Measurements from ENCODE around the gene MSI2. TPM values are rescaled to one million over a fixed set of nuclear protein-coding genes. Genes with fewer than 3 reads are reported as not detected.

MSI2 gene
- total RNA-seq, 2 donors from 2014 or later = 54.1 to 74.8 TPM

DNA sequence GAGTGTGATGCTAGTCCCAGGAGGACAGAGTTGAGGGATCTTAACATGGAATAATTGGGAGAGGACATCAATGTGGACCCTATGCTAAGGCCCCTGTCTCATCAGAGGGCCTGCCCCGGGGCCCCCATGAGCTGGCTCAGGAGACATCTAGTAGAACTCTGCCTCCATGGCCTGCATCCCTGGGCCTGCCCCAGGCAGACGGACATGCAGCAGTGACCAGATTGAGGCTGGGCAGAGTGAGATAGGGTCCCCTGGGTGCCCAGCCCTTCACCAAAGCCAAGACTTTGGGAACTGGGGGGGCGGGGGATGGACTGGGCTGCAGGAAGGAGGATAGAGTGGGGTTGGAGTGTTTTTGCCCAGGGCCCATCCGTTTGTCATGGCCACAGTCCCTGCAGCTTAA, 373.6 kb downstream of the MSI2 start:
- no peaks in the 10 kb centered on the region for H3K9me3 Mint-ChIP-seq
- ATAC-seq (no peak), DNase-seq (ENCODE audit: low spot score in 2 of 2) (no peak)
- peaks cover 15 to 21% of the 10 kb centered on the region in 2 donors for H3K36me3 Mint-ChIP-seq
- no peak overlapping the region for H3K27ac Mint-ChIP-seq

DNA sequence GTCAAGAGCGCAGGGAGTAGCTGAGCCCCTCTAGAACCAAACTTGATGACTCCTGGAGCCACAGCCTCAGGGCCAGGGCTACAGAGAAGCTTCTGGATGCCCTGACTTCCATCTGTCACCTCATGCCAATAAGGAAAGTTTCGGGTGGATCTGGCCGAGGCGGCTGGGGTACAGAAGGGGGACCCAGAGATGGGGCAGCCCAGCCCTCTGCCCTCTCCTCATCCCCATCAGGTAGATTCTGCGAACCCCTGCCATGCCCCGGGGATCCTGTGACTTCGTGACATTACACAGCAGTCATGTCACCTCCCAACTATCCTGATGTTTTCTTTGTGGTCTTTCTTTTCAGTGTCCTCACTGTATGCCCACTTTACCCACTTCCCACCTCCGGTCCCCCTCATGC, 374.4 kb downstream of the MSI2 start:
- ATAC-seq (no peak), DNase-seq (ENCODE audit: low spot score in 2 of 2) (no peak)
- Mint-ChIP-seq H3K9me3 (no peaks in the 10 kb centered on the region), H3K36me3 (peaks cover 15 to 21% of the 10 kb centered on the region in 2 donors), H3K27ac (peak overlapping the region in 1 of 2 donors; percentile 12)

DNA sequence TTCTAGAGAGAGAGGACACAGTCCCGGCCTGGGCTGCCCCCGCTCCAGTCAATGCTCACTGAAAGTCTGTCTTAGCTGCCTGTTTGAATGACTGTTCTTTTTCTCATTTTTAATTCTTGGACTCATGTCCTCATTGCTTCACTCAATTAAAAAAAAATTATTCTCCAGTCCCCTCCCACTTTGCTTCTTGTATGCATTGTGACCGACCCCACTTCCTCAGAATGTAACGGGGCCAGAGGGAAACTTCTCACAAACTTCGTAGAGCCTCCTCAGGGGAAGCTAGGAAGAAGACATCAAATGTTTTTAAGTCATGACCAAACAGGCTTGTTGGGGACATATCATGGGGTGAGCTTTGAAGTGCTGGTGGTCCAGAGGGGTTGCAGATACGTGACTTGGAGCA, 375.5 kb downstream of the MSI2 start:
- no peak overlapping the region for H3K27ac Mint-ChIP-seq

DNA sequence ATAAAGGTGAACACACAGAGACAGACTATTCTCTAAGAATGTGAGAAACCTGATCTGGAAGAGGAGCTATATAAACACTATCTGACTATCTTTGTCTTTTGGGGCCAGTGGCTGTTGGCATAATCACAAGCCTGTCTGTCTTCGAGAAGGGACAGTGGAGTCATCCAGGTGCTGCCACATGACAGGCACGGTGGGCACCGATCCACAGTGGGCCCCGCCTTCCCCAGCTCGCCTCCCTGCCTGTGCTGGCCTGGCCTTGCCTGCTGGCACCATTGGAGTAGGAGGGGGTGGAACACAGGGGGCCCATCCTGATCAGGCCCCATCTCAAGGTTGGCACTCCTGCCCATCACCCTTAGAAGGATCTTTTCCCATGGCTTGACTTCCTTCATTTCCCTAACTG, 376.0 kb downstream of the MSI2 start:
- Mint-ChIP-seq H3K36me3 (peaks cover 15 to 21% of the 10 kb centered on the region in 2 donors), H3K9me3 (no peaks in the 10 kb centered on the region), H3K27ac (peak overlapping the region in 1 of 2 donors; percentile 54)
- no peak for ATAC-seq
- no peak for DNase-seq (ENCODE audit: low spot score in 2 of 2)

More for the DNA sequence above, 375.5 kb downstream of the MSI2 start:
- peaks cover 15 to 21% of the 10 kb centered on the region in 2 donors for H3K36me3 Mint-ChIP-seq
- ATAC-seq = no peak
- H3K9me3 Mint-ChIP-seq = no peaks in the 10 kb centered on the region
- no peak for DNase-seq (ENCODE audit: low spot score in 2 of 2)

DNA sequence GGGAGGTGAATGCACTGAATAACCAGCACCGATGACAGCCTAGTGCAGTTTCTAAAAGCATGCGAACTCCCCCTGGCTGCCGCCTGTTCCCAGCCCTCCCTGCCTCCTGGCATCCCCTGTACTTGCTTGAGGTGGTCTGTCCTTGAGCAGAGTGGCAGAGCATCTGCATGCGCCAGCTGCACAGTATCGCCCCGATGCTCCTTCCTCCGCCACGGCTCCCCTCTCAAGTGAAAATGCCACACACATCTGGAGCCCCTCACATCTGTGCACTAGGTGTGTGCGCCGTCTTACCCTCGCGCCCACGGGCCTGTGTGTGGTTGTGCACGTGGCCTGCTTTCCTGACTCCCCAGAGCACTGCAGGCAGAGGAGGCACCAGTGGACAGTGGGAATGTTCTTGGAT, 376.9 kb downstream of the MSI2 start:
- Mint-ChIP-seq H3K36me3 (peaks cover 15 to 21% of the 10 kb centered on the region in 2 donors), H3K9me3 (no peaks in the 10 kb centered on the region), H3K27ac (no peak overlapping the region)
- no peak for DNase-seq (ENCODE audit: low spot score in 2 of 2)
- ATAC-seq = no peak

DNA sequence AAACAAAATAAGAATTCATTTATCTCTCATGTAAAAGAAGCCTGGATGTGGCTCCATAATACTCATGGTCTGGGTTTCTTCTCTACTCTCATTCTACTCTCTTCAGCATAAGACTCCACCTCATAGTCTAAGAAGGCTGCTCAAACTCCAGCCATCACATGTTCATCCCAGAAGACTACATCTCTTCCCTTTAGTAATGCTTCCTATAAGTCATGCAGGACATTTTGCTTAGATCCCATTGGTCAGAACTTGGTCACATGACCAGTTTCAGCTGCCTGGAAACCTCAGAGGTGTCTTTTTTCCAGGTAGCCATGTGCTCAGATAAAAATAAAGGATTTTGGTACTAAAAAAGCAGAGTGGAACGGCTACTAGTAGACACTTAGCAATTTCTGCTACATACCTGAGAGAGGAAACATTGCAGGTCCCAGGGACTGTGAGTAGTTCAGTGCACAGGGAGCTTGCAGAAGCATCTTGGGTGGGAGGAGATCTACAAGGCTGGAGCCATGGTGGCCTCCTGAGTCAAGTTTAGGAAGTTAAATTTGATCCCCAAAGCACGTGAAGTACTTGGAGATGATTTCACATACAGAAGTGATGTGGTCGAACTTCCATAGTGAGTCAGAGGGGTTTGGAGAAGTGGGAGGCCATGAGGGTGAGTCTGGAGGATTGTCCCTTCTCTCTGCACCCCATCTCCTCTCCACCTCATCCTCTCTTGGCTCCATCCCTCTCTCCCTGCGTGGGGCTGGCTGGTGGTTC, 378.6 kb downstream of the MSI2 start:
- Mint-ChIP-seq H3K9me3 (no peaks in the 10 kb centered on the region), H3K36me3 (peaks cover 15 to 21% of the 10 kb centered on the region in 2 donors), H3K27ac (peak overlapping the region in 1 of 2 donors; percentile 77)
- no peak for DNase-seq (ENCODE audit: low spot score in 2 of 2)
- ATAC-seq = no peak

DNA sequence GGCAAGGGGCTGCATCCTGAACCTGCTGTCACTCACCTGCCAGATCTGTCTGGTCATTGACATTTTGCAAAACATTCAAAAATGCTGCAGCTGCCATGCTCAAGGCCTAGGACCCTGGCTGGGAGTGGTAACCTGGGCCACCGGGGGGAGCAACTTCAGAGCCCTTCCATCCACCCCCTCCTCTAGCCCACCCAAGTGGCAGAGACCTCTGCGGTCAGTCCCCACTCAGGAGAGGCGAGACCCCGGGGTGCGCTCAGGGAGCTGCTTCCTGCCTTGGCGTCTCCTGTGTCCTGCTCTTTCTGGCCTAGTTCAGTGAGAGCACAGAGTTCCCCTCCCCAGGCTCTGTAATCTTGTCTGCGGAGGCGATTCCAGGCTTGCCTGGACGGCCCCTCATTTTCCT, 380.0 kb downstream of the MSI2 start:
- H3K9me3 Mint-ChIP-seq = no peaks in the 10 kb centered on the region
- H3K27ac Mint-ChIP-seq = peak overlapping the region; percentile 30 to 88
- ATAC-seq (no peak), DNase-seq (ENCODE audit: low spot score in 2 of 2) (no peak)
- peaks cover 15 to 21% of the 10 kb centered on the region in 2 donors for H3K36me3 Mint-ChIP-seq

DNA sequence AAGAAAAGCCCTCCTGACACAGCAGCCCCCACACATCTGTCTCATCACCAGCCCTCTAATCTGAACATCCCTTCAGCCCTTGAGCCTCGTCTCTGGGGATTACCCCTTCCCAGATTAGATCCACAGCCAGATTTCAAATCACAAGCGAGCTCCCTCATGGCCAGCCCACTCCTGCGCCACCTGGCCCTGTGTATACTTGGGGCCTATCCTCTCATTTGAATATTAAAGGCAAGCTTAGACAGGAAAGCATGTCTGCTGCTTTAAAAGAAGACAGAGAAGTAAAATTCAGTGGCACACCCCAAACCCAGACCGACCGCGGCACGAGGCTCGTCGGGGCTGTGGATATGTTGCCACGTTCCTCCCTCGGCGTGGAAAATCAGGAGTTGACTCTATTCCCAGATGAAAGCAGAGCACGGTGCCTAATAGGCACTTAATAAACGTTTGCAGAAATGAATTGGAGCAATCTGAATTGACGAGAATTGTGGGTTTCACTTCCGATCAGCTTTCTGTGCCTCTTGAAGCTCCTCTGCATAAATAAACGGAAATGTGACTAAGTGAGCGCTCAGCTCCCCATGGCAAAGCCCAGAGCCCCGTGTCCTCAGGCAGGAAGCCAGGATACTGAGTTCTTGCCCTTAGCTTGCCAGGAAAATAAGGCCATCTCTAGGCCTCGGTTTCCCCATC, 380.8 kb downstream of the MSI2 start:
- Mint-ChIP-seq H3K27ac (peak overlapping the region; percentile 30 to 88), H3K9me3 (no peaks in the 10 kb centered on the region), H3K36me3 (peaks cover 15% of the 10 kb centered on the region in 2 donors)
- no peak for ATAC-seq
- no peak for DNase-seq (ENCODE audit: low spot score in 2 of 2)

DNA sequence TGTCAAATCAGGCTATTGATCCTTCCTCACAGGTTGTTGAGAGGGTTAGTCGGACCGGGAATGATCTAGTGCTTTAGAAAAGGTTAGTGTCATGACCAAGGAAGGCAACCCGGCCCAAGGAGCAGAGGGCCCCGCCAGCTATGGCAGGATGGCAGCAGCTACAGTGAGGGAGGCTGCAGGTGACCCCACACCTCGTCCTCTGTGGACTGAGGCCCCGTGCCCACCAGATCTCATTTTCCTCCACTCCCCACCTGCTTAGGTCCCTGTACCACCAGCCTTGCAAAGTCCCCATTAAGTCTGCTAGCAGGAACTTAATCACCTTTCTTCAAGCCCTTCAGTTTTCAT, 381.3 kb downstream of the MSI2 start:
- Mint-ChIP-seq H3K36me3 (peaks cover 10 to 13% of the 10 kb centered on the region in 2 donors), H3K27ac (peak overlapping the region in 1 of 2 donors; percentile 30), H3K9me3 (no peaks in the 10 kb centered on the region)
- ATAC-seq = no peak
- DNase-seq (ENCODE audit: low spot score in 2 of 2) = no peak

DNA sequence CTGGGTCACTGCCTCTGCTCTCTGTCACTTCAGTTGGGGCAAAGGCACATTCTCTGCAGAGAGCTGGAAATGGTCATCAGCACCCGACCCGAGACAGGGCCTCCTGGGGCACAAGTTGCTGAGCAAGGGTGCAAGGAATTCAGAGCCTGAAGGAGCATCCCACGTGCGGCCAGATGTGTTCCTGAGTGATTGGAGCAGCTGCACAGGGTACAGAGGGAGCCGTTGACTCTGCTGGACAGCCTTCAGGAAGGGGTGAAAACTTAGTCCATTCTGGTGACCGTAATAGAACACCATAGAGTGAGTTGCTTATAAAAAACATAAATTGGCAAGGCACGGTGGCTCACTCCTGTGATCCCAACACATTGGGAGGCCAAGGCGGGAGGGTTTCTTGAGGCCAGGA, 382.0 kb downstream of the MSI2 start:
- H3K9me3 Mint-ChIP-seq = no peaks in the 10 kb centered on the region
- DNase-seq (ENCODE audit: low spot score in 2 of 2) (no peak), ATAC-seq (no peak)
- peaks cover 7% of the 10 kb centered on the region in 2 donors for H3K36me3 Mint-ChIP-seq
- H3K27ac Mint-ChIP-seq = peak overlapping the region in 1 of 2 donors; percentile 76

DNA sequence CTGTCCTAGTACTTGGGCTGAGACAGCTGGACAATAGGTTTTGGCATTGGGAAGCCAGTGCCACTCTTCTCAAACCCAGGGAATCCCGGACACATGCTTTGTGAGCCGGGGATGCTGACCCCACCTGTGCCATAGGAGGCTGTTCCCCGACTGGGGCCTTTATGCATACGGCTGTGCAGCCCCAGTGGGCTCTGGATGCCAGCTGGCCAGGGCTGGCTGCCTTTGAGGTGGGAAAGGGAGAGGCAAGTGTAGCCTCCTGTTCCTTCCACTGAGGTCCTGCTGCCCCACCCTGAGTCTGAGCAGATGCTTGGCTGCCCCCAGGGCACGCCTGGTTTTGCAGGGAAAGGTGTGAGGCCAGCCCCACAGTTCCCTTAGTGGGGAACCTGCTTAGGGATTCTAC, 383.1 kb downstream of the MSI2 start:
- Mint-ChIP-seq H3K27ac (peak overlapping the region in 1 of 2 donors; percentile 42), H3K36me3 (peaks cover 0 to 3% of the 10 kb centered on the region in 2 donors), H3K9me3 (no peaks in the 10 kb centered on the region)
- DNase-seq (ENCODE audit: low spot score in 2 of 2) = no peak
- ATAC-seq = no peak

DNA sequence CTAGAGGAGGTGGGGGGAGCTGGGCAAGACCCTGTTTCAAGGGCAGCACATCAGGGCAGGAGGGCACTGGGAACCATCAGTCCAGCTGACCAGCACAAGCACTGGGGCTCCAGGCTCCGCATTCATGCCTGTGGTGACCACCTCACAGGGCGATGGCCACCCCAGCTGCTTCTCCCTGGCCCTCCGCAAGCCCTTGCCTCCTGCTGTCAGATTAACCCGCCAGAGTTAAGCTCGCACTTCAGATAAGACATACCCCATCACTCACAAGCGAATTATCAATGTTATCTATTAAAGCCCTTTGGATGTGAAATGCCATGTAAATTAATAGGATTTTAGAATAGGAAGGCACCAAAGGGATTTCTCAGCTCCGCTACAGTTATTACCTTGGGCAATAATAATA, 383.8 kb downstream of the MSI2 start:
- ATAC-seq = no peak
- DNase-seq (ENCODE audit: low spot score in 2 of 2) = no peak
- peaks cover 0 to 4% of the 10 kb centered on the region in 2 donors for H3K36me3 Mint-ChIP-seq
- peak overlapping the region; percentile 42 to 57 for H3K27ac Mint-ChIP-seq
- H3K9me3 Mint-ChIP-seq = no peaks in the 10 kb centered on the region

DNA sequence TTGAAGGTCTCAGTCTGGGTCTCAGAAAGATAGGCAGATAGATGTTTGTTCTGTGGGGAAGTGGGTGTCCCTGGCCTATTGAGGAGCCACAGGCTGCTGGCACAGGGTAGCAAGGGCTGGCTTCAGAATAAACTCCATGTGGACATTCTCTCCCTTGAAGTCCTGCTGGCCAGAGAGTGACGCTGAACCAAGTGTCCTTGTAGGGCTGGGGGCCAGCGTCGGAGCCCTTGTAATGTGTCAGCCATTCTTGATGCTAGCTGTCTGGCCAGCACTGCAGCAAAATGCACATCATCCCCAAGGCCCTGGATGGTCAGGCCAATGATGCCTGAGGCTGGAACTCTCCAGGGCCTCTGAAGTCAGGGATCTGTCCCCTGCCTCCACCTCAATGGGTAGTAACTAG, 385.4 kb downstream of the MSI2 start:
- Mint-ChIP-seq H3K36me3 (peaks cover 0 to 4% of the 10 kb centered on the region in 2 donors), H3K27ac (no peak overlapping the region), H3K9me3 (no peaks in the 10 kb centered on the region)
- DNase-seq (ENCODE audit: low spot score in 2 of 2) (no peak), ATAC-seq (no peak)

DNA sequence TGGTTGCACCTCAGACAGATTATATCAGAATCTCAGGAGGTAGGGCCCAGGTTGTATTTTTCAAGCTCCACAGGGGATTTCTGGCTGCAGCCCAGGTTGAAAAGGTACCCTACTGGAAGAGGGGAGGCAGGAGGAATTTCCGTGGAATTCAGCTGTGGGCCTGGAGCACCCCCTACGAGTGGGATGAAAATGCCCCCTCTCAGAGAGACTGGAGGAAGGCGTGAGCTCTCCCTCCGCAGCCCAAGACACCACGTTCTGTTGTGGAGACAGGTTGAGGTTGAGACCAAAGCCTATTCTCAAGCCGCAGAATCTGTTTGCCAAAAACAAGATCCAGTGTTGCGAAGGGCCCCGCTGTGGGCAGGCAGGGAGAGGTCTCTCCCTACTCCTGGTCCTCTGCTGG, 386.7 kb downstream of the MSI2 start:
- Mint-ChIP-seq H3K27ac (peak overlapping the region; percentile 20 to 60), H3K9me3 (no peaks in the 10 kb centered on the region), H3K36me3 (peaks cover 0 to 4% of the 10 kb centered on the region in 2 donors)
- ATAC-seq (no peak), DNase-seq (ENCODE audit: low spot score in 2 of 2) (no peak)

DNA sequence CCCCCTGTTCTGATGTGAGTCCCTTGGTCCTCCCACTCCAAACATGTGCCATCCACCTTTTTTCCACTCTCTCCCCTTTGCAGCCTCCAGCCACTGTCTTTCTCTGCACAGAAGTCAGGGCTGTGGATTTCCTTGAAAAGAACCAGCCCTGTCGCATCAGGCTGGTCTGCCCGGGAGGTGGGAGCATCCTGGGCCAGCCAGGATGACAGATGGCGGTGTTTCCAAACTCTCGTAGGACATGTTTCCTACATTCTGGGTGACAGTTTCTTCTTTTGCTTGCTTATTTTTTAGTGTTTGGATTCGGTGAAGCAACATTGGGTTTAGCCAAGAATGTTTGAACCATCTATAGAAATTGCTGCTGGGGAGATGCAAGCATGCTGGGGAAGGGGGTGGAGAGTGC, 388.0 kb downstream of the MSI2 start:
- Mint-ChIP-seq H3K9me3 (no peaks in the 10 kb centered on the region), H3K36me3 (peaks cover 0 to 4% of the 10 kb centered on the region in 2 donors), H3K27ac (peak overlapping the region in 1 of 2 donors; percentile 18)
- DNase-seq (ENCODE audit: low spot score in 2 of 2) = no peak
- no peak for ATAC-seq

DNA sequence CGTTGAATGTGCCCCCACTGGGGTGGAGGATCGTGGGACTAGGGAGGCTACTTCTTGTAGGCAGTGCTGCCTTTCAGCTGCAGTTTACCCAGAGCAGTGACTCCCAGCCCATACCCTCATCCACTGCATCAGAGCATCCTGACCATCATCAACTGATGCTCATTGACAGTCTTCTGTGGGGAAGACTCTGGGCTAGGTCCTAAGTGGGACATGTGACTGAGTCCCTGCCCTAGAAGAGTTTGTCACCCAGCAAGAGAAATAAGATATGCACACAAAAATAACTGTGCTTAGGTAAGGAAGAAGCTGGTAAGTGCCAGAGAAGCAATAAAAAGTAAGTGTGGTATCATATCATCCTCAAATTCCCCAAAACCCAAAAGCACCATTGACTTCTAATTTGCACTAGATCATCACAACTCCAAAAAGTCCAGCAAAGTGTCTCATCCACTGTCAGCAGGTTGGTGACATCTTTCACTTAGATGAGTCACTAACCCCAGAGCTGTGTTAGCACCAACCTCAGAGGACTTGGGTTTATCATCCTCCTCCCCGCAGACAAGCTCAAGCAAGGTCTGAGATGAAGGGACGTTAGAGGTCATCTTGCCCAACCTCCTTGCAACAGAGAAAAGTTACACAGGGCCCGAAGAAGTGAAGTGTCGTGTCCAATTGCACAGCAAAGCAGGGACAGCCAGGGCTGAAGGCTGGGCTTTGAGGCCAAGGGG, 389.8 kb downstream of the MSI2 start:
- Mint-ChIP-seq H3K9me3 (no peaks in the 10 kb centered on the region), H3K36me3 (peaks cover 0 to 4% of the 10 kb centered on the region in 2 donors), H3K27ac (peak overlapping the region; percentile 58 to 78)
- ATAC-seq = peak; percentile 91 to 94
- DNase-seq (ENCODE audit: low spot score in 2 of 2) = peak in 1 of 2 donors; percentile 9

DNA sequence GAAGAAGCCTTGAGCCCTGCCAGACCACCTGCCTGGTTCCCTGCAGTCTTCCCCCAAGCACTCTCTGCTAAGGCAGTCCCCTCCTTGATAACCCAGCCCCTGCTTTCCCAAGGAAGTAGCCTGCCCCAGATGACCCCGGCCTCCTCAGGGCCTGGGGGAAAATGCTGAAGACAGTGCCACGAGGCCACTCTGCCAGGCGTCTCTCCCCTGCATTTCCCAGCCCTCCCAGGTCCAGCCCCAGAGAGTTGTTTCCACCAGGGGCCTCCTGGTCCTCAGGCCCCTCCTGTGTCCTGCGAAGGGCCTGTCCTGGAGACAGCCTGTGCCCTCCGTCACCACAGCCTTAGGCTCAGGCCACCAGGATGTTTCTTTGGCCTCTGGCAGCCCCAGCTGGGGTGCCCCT, 392.4 kb downstream of the MSI2 start:
- Mint-ChIP-seq H3K36me3 (peaks cover 0 to 4% of the 10 kb centered on the region in 2 donors), H3K27ac (no peak overlapping the region), H3K9me3 (no peaks in the 10 kb centered on the region)
- ATAC-seq (no peak), DNase-seq (ENCODE audit: low spot score in 2 of 2) (no peak)
